Left cardiac atrium (tissue), 4 donors: ENCODE measurements around the gene MYO18B. TPM values are rescaled to one million over a fixed set of nuclear protein-coding genes. Genes with fewer than 3 reads are reported as not detected.
"Not testable (repeated sequence)": the region's sequence is repeated elsewhere in the genome, so short reads cannot be mapped to it uniquely, and the experiment has no call there.

Experiments
- ATAC-seq, 2 donors: fragments of 200-7000 bp; cut with Tn5 transposase; one replicate each; pipeline ENCODE4 v1.9.1; 2020; ENCODE audit warnings: mild to moderate bottlenecking in 2 of 2, moderate library complexity in 2 of 2
- DNase-seq: peaks from one replicate; pipeline ENCODE4 v3.0.0-alpha.2; 2020
- intact Hi-C, 2 donors: fragments of 100-400 bp; cut with DNase I; formaldehyde crosslinking; loops; one replicate each; pipeline versions ENCODE4 v1.14.1 to v1.15.1; 2022 to 2023
- total RNA-seq, 2 donors: library from RNA; stranded (reverse); fragmentation: NEBNext Ultra II Directional; extraction: Animal tissue kit (Norgen Biotek cat#: 25700); gene quantifications; one replicate each; pipeline ENCODE4 v1.2.1, GENCODE V29; 2021
- donor health status: DM: no; HTN: yes; CAD: no.
- donor health status: DM: no; HTN: yes; CAD: no; lungs with severe emphysema.
- donor health status: DM: yes; HTN: yes; CAD: no.
- donor health status: Dilated cardiomyopathy.

The MYO18B gene
- total RNA-seq, 2 donors from 2014 or later = 71.6 to 142 TPM

DNA sequence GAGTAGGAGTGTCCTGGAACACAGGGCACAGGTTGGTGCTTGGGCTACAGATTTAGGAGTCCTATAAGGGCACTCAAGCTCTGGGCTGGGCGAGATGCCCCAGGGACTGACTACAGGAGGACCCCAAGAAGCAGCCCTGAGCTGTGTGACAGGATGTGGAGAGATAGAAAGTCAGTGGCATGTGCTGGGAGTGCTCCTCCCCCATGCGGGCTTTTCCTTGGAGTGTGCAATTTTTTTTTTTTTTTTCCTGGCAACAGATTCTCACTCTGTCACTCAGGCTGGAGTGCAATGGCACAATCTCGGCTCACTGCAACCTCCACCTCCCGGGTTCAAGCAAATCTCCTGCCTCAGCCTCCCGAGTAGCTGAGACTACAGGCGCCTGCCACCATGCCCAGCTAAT is 33.6 kb upstream of the MYO18B start:
- not testable (repeated sequence) for DNase-seq, ATAC-seq
- intact Hi-C loops = loop anchor here (10.0 kb wide), 2 partner anchors 154 to 164 kb away; no protein-coding TSS in a partner anchor

DNA sequence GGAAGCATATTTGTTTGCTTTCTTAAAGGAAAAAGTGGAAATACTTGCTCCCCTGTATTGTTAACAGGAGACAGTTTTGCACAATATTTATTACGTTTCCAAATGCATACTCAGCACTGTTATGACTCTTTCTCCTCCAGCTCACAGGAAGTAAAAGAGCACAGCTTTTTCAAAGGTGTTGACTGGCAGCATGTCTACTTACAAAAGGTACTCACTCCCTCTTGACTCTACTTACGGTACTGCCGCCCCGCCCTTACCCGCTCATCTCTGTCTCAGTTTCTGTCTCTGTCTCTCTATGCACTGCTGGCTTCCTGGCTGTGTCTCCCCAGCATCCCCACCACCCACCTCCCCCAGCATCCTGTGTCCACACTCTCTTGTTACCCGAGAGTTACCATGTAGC is 32.2 kb upstream of the MYO18B start:
- no peak for ATAC-seq
- DNase-seq = no peak
- intact Hi-C loops = loop anchor here (10.0 kb wide), 2 partner anchors 155 to 165 kb away; no protein-coding TSS in a partner anchor

DNA sequence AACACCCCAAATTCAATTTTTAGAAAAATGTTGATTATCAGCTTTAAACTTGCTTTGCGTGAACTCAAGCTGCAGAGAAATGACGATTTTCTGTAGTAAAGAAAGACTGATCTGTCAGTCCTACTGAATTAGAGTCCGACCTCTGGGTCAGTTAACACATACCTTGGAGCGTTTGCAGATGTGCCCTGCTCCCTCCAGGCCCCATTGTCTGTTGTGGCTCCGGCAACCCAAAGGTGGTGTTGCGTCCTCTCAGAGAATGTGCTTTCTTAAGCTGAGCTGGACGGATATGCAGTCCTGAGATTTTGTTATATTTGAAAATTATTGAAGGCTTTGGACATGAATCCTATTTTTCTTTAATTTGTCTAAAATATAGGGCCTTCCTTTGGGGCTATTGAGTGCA is 31.5 kb upstream of the MYO18B start:
- intact Hi-C loops = no loop called here
- DNase-seq = no peak
- no peak for ATAC-seq

DNA sequence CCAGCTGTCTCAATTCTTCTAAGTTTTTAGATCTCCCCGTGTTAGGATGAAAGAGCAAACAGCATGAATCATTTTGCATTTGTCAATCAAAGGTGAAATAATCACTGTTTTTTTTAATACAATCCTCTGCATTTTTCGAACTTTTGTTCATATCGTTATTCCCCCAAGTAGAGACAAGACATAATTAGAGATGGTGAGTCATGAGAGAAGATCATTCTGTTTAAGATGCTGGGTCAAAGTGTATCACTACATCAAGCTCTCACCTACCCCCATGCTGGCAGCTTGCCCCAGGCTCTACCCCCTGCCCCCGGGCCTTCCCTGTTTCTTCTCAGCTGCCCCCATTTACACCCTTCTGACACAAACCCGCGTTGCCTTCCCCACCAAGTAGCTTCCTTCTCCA is 30.5 kb upstream of the MYO18B start:
- ATAC-seq = no peak
- intact Hi-C loops = no loop called here
- no peak for DNase-seq

DNA sequence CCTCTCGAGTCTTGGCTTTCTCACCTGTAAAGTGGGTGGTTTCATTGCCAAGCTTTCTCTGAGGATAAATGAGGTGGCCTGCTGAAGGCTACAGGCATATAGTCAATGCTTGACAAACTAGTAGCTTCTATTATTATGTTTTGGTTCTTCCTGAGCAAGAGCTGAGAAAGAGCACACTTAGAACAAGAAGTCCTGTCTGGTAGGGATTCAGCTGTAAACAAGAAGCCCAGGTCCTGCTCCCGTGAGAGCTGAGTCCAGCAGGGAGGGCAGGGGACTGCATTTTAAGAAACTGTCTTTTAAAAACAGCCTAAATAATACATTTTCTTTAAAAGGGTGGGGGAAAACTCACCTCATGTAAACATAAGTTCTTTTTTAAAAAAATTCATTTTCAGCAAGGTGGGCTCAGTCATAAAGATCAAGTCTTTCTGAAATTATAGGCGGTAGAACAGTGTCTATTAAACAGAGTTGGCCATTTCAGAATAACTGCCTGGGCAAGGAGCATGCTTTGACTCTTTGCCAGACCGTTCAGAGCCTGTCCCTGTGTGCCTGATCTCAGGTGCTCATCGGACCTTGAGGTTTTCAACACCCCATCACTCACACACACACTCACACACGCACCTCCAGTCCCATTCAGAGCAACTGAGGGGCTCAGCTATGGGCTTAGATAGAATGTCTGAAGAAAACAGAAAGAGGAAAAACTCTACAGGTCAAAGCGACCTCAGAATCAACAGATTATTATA is 29.2 kb upstream of the MYO18B start:
- DNase-seq (no peak), ATAC-seq (no peak)
- intact Hi-C loops = no loop called here

DNA sequence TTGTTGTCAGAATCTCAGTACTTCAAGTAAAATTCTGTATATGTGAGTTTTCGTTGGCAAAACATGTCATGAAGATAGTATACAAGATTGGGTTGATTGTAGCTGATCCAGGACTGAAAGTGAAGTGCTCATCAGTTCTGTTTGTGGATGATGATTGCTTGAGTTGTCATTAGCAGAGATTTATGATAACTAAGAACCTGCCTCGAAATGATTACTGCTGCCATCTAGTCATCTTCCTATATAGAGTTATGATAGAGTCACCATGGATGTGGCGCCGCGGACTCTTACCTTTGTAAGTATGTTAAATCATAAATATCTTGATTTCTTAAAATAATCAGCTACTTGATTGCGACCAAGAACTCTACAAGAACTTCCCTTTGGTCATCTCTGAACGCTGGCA is 27.9 kb upstream of the MYO18B start:
- ATAC-seq (no peak), DNase-seq (no peak)
- intact Hi-C loops = no loop called here

DNA sequence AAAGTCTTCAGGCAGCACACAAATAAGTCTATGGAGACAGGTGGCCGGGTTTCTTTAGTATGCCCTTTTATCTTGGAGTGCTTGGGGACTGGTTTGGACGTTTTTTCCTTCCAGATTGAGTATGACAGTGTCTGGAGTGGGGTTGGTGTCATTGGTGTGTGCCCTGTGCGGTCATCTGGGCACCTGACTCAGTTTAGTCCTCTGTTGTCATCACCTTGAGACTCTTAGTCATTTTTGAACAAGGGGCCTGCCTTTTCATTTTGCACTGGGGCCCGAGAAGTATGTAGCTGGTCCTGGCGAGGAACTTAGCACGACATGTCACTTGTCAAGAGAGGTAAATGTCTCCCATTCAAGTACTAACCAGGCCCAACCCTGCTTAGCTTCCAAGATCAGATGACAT is 27.2 kb upstream of the MYO18B start:
- no peak for ATAC-seq
- intact Hi-C loops = no loop called here

DNA sequence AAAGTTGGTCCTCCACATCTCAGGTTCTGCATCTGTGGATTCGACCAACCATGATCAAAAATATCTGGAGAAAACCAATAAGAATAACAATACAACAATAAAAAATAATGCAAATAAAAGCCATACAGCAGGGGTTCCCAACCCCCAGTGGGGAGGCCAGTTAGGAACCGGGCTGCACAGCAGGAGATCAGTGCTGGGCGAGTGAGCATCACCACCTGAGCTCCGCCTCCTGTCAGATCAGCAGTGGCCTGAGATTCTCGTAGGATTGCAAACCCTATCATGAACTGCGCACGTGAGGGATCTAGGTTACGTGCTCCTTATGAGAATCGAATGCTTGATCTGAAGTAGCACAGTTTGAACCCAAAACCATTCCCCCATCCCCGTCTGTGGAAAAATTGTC is 25.4 kb upstream of the MYO18B start:
- intact Hi-C loops = no loop called here
- ATAC-seq (no peak), DNase-seq (no peak)

More for the DNA sequence above, 27.2 kb upstream of the MYO18B start:
- no peak for DNase-seq

DNA sequence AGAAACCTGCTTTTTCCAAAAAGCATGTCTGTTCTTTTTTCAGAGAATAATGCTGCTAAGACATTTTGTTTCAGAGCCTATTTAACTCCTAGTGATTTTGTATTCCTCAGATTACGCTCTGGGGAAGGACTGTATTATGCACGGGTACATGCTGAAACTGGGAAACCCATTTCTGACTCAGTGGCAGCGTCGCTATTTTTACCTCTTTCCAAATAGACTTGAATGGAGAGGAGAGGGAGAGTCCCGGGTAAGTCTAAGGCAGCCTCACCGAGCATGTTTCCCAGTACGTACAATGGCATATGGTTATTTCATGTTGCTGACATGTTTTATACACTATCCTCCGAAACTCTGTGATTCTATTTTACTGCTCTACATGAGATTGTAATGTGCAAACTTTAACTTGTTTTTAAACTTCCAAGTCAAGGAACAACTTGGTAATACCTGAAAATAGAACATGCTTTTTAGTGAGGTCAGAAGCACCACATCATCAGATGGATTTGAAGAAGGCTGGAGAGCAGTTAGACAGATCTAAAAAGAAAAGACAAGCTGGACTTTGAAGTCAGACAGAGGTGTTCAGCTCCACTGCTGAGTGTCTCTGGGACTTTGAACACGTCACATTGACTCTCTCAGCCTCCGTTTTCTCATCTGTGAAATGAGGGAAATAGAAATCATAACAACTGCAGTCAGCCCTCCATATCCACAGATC is 23.7 kb upstream of the MYO18B start:
- intact Hi-C loops = no loop called here

DNA sequence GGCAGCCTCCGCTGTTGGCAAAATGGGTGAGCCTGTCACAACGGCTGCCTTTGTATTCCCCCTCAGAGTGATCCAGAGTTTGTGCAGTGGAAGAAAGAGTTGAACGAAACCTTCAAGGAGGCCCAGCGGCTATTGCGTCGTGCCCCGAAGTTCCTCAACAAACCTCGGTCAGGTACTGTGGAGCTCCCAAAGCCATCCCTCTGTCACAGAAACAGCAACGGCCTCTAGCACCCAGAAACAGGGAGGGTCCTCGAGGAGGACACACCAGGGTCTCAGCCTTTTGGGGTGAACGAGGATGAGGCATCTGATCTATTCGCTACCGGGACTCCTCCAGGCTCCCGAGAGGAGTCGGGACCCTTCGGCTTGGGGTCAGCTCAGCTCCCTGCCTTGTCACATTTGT is 19.8 kb upstream of the MYO18B start:
- ATAC-seq (no peak), DNase-seq (no peak)
- intact Hi-C loops = no loop called here

More for the DNA sequence above, 23.7 kb upstream of the MYO18B start:
- ATAC-seq (no peak), DNase-seq (no peak)

DNA sequence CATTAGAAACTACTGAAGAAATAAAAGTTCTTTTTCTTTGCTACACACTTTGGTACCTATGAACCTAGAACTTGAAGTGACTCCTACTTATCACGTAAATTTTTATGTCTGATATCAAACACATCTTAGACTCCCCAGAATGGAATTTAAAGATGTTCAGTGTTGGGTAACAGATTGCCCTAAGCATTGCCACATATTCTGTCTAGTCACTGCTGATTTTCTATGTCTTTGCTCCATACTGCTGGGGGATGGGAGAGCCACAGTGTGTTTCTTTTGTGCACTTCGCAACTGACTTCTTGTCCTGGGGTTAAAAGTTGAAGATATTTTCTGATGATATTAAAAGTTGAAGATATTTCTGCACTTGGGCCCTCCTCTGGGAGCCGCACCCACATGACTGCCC is 19.4 kb upstream of the MYO18B start:
- ATAC-seq (no peak), DNase-seq (no peak)
- intact Hi-C loops = no loop called here

DNA sequence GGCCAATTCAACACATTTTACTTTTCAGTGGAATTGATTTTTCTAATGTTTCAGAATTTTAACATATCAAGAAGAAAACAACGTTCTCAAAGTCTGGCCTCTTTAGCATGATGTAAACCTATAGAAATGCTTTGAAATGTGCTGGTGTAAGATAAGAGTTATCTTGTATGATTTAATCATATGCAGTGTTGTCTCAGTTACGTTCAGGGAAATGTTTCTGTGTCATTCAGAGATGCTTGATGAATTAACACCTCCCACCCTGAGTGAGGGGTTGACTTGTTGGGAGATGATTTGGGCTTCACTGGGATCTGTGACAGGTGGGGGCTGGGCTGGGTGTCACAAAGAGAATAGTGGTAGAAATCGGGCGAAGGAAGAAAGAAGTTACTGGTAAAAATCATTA is 15.7 kb upstream of the MYO18B start:
- intact Hi-C loops = no loop called here
- DNase-seq (no peak), ATAC-seq (no peak)

DNA sequence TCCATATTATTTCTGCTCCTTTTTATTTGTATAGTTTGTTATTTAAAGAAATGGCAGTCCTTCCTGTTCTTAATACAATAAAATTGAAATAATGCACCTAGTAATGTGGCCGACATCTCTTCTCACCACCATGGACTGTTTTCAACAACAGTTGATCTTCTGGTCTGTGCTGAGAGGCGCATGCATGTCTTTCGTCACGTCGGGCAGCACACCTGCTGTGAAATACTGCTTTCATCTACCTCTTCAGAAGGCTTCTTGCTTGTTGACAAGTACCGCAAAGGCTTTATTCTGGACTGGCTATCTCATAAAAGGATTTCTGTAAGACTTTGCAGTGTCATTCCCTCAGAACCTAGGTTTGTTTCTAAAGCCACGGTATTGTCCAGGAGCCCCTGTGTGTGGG is 13.9 kb upstream of the MYO18B start:
- intact Hi-C loops = no loop called here
- DNase-seq (no peak), ATAC-seq (no peak)

DNA sequence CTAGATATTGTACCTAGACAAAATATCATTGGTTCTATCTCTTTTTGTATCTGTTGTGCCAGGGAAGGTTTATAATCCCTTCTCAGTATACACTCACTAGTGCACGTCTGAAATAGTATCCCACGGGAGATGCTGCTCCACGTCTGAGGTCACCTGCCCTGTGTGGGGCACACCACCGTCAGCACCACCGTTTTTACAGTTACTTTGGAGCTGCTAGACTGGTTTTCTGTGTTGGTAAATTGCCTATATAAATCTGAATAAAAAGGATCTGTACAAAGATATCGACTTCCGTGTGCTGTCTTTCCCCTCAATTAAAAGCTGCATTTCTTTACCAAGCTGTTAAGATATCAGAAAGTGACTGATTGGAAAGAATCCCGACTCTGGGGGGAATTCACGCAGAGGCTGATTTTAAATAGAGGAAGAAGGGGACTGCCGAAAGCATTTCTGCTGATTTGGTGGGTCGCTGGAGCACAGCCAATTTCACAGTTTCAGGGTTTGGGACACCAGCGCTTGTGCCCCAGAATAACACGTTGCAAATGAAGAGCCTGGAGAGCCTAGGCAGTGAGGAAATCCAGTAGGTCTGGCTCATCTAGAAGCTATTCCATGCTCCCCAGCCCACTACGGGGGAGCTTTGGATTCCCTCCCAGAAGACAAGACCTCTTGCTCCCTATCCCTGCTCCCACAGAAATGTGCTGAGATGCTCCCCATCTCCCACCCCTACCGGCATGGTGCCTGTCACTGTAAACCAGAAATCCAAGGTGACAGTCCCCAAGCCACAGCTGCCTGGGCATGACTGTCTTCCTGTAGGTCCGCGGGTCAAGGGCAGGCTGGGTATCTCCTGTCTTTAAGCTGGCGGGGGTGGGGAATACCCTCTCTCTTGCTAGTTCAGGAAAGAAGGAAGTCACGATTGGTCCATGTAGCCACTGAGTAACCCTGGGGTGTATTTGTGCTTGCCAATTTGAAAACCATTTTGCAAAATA is 12.7 kb upstream of the MYO18B start:
- intact Hi-C loops = no loop called here
- DNase-seq (no peak), ATAC-seq (no peak)

DNA sequence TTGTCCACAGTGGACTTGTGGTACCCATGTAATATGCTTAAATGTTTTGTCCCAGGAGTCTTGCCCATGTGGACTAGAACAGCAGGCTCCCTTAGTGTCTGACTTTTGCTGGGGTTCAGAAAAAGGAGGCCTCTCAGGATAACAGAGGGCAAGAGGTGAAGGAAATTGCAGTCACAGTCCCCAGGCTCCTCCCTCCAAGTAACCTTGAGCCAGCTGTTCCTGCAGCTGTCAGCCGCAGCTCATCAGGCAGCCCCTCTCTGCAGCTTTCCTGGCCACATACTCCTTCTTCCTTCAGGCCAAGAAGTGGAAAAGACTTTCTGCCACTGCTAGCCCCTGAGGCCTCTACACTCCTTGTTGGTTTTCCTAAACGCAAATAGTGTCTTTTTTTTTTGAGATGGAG is 6.3 kb upstream of the MYO18B start:
- ATAC-seq (no peak), DNase-seq (no peak)
- intact Hi-C loops = no loop called here

DNA sequence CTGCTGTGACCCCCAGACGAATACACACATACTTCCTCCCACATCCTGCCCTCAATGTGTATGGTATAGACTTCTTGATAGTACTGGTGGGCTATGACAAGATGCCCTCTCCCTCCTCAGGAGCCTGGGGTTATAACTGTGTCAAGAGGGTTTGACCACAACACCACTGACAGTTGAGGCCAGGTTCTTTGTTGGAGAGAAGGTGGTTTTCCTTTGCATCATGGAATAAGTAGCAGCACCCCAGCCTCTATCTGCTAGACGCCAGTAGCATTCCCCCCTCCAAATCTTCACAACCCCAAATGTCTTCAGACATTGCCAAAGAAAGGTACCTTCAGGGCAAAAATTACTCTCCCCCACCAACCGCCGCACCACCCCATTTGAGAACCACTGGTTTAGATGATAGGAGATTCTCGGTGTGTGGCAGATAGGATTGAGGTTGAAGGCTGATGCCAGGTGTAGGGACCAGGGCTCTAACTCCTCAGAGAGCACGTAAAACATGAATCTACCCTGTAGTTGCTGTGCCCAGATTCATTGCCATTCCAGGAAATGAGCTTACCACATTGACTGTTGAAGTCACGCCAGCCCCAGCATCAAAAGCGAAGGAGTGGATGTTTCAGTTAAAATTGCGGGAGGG is 5.5 kb upstream of the MYO18B start:
- DNase-seq (no peak), ATAC-seq (no peak)
- intact Hi-C loops = no loop called here

DNA sequence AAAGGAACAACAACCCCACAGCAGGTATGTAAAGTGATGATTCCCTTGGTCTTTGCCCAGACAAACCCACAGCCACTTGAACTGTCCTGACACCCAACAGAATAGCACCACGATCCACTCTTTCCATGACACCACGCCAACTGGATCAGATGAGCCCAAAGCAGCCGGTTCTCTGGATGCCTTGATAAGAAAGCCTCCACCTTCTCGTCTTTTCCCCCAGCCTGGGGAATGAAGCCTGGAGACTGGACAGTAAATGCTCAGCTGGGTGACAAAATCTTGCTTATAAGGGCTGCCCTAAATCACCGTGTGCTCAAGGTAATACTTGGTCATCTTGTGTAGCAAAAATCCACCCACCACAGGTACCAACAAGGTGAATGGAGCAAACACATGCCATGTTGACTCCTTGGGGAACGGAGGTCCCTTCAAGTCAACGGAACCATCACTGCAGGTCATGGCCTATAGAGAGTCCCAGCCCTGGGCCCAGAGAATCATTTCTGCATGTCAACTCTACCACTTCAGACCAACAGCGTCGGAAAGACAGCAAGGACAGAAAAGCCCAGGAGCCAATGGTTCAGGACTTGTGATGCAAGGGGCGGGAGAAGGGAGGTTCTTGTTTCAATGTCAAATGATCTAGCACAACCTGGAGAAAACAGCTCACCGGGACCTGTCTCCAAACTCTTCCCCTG is 2.2 kb upstream of the MYO18B start:
- ATAC-seq = no peak
- intact Hi-C loops = no loop called here
- no peak for DNase-seq

DNA sequence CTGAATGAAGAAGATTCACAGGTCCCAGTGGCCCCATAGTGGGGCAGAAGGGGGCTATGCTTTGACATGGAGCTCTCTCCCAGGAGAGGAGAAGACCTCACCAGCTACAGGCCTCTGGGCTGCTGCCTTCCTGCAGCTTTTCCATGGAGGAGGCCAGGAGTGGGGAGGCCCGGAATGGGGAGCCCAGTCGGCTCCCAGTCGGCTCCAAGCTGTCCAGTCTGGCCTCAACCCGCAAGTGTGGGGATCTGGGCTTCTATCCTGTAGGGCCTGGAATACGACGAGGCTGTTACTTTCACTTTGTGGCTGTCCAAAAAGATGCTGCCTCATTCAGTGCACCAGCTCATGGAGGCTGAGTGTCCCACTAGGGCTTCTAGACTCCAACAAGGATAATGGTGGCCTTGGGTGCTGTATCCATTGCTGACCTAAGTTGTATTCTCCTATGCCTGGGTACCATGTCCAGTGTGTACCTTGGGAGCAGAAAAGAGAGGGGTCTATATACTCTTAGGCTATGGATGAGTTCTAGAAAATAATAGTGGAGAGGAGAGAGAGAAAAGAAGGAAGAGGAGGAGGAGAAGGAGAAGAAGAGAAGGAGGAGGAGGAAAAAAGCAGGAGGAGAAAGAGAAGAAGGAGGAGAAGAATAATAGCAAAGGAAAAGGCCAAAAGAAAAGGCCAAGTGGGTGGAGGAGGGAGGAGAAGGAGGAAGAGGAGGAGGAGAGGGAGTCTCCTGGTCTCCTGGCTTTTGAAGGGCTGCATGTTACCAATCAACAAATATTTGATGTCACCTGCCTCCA is 1.1 kb downstream of the MYO18B start:
- ATAC-seq = no peak
- intact Hi-C loops = no loop called here
- no peak for DNase-seq
